Kidney (tissue), 14 donors: ENCODE results near the gene MRPS18C. TPM values are rescaled to one million over a fixed set of nuclear protein-coding genes. Genes with fewer than 3 reads are reported as not detected.
A peak's percentile ranks its signal among the peaks of the same experiment; 100 is the strongest.
"Not testable (repeated sequence)": the region's sequence is repeated elsewhere in the genome, so short reads cannot be mapped to it uniquely, and the experiment has no call there.

ENCODE experiments used
- DNase-seq, 5 donors: peaks; one replicate each; pipeline ENCODE4 v3.0.0-alpha.2; 2013 to 2020
- FAIRE-seq: peaks from 2 replicates; lab custom pipeline; 2012; peaks lifted over from hg19 to GRCh38; lab: Jason Lieb, UNC
- H3K27ac ChIP-seq, 2 donors: one replicate each; pipeline ENCODE4 v1.7.0; 2013; ENCODE audit warnings: low read depth in 2 of 2, low read length in 2 of 2, inconsistent platforms in 1 of 2
- H3K27me3 ChIP-seq: one replicate; pipeline ENCODE4 v1.7.1; 2013; ENCODE audit warnings: low read length, inconsistent platforms; ENCODE audit not compliant: control insufficient read depth, insufficient read depth
- H3K36me3 ChIP-seq, 3 donors: one replicate each; pipeline versions ENCODE4 v1.7.0 to v1.7.1; 2013; ENCODE audit warnings: low read length in 3 of 3, control low read depth in 1 of 3, inconsistent platforms in 1 of 3; ENCODE audit not compliant: insufficient read depth in 3 of 3, control insufficient read depth in 2 of 3
- H3K4me1 ChIP-seq, 3 donors: one replicate each; pipeline versions ENCODE4 v1.7.0 to v1.7.1; 2013; ENCODE audit warnings: low read length in 3 of 3, inconsistent platforms in 1 of 3, low read depth in 1 of 3; ENCODE audit not compliant: control insufficient read depth in 2 of 3, insufficient read depth in 2 of 3
- H3K4me3 ChIP-seq, 3 donors: one replicate each; pipeline versions ENCODE4 v1.7.0 to v1.8.1; 2013; ENCODE audit warnings: low read length in 3 of 3, control low read depth in 1 of 3, inconsistent platforms in 1 of 3
- H3K9ac ChIP-seq, 3 donors: one replicate each; pipeline versions ENCODE4 v1.7.0 to v1.7.1; 2013; ENCODE audit warnings: low read length in 3 of 3, control low read depth in 1 of 3, inconsistent platforms in 1 of 3
- H3K9me3 ChIP-seq, 3 donors: one replicate each; pipeline versions ENCODE4 v1.7.0 to v1.7.1; 2013; ENCODE audit warnings: low read length in 3 of 3, control low read depth in 1 of 3, inconsistent platforms in 1 of 3; ENCODE audit not compliant: control insufficient read depth in 2 of 3, insufficient read depth in 1 of 3
- intact Hi-C: fragments of 100-400 bp; cut with DNase I; formaldehyde crosslinking; loops from one replicate; pipeline ENCODE4 v1.11.1; 2022
- polyA plus RNA-seq: library from polyadenylated mRNA; stranded (reverse); fragments of 350-450 nt; fragmentation: Illumina TruSeq; extraction: RNeasy Lipid Tissue Mini Kit (QIAGEN cat#74804); gene quantifications from one replicate; pipeline ENCODE4 v1.2.3, GENCODE V29; 2014; ENCODE audit warnings: low read depth, low replicate concordance; ENCODE audit not compliant: insufficient read depth
- total RNA-seq: library from RNA; stranded (reverse); fragmentation: NEBNext Ultra II Directional; extraction: Animal tissue kit (Norgen Biotek cat#: 25700); gene quantifications from one replicate; pipeline ENCODE4 v1.2.1, GENCODE V29; 2021
- TF ChIP-seq, protein P1 (sequence below): IDR thresholded peaks from 3 replicates; pipeline ENCODE4 v1.5.1; 2012; ENCODE audit warnings: mild to moderate bottlenecking, moderate library complexity, borderline replicate concordance; ENCODE audit not compliant: insufficient read depth; ENCODE audit errors: extremely low read depth
- donor health status: control.
- donor health status: control.
- donor health status: control.
- donor health status: control.
- donor health status: control.
- donor health status: DM: yes; HTN: yes; CAD: no.
- donor health status: Normal renal cell carcinoma (clear cell type).

MRPS18C gene
- total and polyA plus RNA-seq, 2 donors from 2014 or later = 44.4 to 67.0 TPM

DNA sequence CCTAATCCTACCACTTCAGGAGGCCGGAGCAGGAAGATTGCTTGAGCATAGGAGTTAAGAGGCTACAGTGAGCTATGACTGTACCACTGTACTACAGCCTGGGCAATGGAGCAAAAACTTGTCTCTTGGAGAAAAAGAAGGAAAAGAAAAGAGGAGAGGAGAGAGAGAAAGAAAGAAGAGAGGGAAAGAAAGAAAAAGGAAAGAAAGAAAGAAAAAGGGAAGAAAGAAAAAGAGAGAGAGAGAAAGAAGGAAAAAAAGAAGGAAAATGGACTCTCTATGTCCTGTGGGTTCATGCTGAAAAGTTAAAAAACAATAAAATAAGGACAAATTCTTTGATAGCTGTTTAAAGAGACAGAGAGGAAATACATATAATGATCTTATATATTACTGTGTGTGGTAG, 42.3 kb downstream of the MRPS18C start:
- DNase-seq = no peak
- no peak for FAIRE-seq
- no peak overlapping the region for H3K4me3 ChIP-seq
- H3K36me3 ChIP-seq = no peaks in the 10 kb centered on the region
- no peak overlapping the region for H3K27ac ChIP-seq
- no peaks in the 10 kb centered on the region for H3K4me1 ChIP-seq
- H3K9ac ChIP-seq = no peak overlapping the region
- TF ChIP-seq, protein P1, sequence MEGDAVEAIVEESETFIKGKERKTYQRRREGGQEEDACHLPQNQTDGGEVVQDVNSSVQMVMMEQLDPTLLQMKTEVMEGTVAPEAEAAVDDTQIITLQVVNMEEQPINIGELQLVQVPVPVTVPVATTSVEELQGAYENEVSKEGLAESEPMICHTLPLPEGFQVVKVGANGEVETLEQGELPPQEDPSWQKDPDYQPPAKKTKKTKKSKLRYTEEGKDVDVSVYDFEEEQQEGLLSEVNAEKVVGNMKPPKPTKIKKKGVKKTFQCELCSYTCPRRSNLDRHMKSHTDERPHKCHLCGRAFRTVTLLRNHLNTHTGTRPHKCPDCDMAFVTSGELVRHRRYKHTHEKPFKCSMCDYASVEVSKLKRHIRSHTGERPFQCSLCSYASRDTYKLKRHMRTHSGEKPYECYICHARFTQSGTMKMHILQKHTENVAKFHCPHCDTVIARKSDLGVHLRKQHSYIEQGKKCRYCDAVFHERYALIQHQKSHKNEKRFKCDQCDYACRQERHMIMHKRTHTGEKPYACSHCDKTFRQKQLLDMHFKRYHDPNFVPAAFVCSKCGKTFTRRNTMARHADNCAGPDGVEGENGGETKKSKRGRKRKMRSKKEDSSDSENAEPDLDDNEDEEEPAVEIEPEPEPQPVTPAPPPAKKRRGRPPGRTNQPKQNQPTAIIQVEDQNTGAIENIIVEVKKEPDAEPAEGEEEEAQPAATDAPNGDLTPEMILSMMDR = no peak
- no peaks in the 10 kb centered on the region for H3K9me3 ChIP-seq
- H3K27me3 ChIP-seq = no peaks in the 10 kb centered on the region
- intact Hi-C loops = no loop called here

DNA sequence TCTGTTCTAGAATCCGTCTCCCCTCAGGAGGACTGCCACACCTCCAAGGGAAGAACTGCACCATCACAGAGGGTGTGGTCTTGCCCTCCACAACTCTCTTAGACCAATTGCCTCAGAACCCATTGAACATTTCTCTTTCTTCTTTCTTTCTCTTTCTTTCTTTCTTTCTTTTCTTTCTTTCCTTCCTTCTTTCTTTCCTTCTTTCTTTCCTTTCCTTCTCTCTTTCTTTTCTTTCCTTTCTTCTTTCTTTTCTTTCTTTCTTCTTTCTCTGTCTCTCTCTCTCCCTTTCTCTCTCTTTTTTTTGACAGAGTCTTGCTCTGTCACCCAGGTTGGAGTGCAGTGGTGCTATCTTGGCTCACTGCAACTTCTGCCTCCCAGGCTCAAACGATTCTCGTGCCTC, 45.8 kb downstream of the MRPS18C start:
- H3K9me3 ChIP-seq, FAIRE-seq, H3K4me1 ChIP-seq, H3K36me3 ChIP-seq, H3K4me3 ChIP-seq, intact Hi-C loops, H3K27ac ChIP-seq, H3K27me3 ChIP-seq, H3K9ac ChIP-seq, DNase-seq: not testable (repeated sequence)

DNA sequence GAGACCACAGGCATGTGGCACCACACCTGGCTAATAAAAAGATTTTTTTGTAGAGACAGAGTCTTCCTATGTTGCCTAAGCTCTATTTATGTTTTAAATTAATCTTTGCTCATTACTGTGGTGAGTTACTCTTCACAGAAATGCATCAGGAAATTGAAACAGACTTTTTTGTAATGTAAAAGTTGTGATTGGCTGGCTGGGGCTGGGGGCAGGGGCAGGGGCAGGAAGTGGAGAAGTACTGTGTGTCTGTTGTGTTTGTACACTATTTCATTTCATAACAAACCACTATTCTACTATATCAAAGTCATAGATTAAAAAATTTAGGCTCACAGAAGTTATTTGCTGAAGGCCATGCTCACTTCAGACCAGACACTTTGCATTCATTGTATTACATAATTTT, 48.1 kb downstream of the MRPS18C start:
- no peak for FAIRE-seq
- intact Hi-C loops = no loop called here

DNA sequence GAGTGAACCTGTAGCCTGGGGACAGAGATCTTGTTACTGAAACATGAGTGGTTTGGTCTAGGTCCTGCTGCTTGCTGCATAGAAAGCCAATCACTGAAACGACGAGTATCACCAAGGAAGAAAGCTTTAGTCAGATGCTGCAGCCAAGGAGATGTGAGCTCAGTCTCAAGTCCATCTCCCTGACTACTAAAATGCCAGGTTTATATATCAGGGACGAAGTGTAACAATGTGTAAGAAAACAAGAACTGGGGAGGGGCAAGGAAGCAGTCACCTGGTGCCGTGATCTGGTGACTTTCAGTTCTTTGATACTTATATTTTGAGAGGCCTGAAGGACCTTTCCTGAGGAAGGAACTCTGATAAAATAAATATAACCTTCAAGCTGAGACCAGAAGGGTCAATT, 48.6 kb downstream of the MRPS18C start:
- Histone ChIP-seq H3K36me3 (no peaks in the 10 kb centered on the region), H3K4me3 (no peak overlapping the region), H3K4me1 (no peaks in the 10 kb centered on the region), H3K27ac (no peak overlapping the region), H3K9ac (no peak overlapping the region), H3K27me3 (no peaks in the 10 kb centered on the region), H3K9me3 (no peaks in the 10 kb centered on the region)
- FAIRE-seq (no peak), DNase-seq (peak in 2 of 5 donors; percentile 22 to 25)
- intact Hi-C loops = no loop called here
- TF ChIP-seq, protein P1 = no peak

More for the DNA sequence above, 48.1 kb downstream of the MRPS18C start:
- H3K9me3 ChIP-seq = no peaks in the 10 kb centered on the region
- H3K27me3 ChIP-seq = no peaks in the 10 kb centered on the region
- no peak overlapping the region for H3K4me3 ChIP-seq
- H3K4me1 ChIP-seq = no peaks in the 10 kb centered on the region
- no peaks in the 10 kb centered on the region for H3K36me3 ChIP-seq
- no peak overlapping the region for H3K27ac ChIP-seq
- H3K9ac ChIP-seq = no peak overlapping the region
- no peak for DNase-seq
- TF ChIP-seq, protein P1 = no peak
